ENCODE results near the gene RGS2. TPM values are rescaled to one million over a fixed set of nuclear protein-coding genes. Genes with fewer than 3 reads are reported as not detected.
A peak's percentile ranks its signal among the peaks of the same experiment; 100 is the strongest.

Gene RGS2
- polyA plus RNA-seq, 1 donor from 2014 or later = 189 TPM

GRCh38 chr1:192812420-192813209 lies 3.8 kb downstream of the RGS2 start:
- no peak for TF ChIP-seq MXI1 (conservative IDR thresholded peaks at IDR 0.05; ENCODE audit: poor library complexity, severe bottlenecking)
- TF ChIP-seq, protein P1, sequence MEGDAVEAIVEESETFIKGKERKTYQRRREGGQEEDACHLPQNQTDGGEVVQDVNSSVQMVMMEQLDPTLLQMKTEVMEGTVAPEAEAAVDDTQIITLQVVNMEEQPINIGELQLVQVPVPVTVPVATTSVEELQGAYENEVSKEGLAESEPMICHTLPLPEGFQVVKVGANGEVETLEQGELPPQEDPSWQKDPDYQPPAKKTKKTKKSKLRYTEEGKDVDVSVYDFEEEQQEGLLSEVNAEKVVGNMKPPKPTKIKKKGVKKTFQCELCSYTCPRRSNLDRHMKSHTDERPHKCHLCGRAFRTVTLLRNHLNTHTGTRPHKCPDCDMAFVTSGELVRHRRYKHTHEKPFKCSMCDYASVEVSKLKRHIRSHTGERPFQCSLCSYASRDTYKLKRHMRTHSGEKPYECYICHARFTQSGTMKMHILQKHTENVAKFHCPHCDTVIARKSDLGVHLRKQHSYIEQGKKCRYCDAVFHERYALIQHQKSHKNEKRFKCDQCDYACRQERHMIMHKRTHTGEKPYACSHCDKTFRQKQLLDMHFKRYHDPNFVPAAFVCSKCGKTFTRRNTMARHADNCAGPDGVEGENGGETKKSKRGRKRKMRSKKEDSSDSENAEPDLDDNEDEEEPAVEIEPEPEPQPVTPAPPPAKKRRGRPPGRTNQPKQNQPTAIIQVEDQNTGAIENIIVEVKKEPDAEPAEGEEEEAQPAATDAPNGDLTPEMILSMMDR (IDR thresholded peaks at IDR 0.05; ENCODE audit: poor library complexity, severe bottlenecking) = no peak
- TF ChIP-seq SMC3 (conservative IDR thresholded peaks at IDR 0.05; ENCODE audit: poor library complexity) = no peak
- no peak for TF ChIP-seq EZH2 (IDR thresholded peaks at IDR 0.05; ENCODE audit: borderline replicate concordance, insufficient read depth, low read length, poor library complexity, severe bottlenecking)
- no peak for TF ChIP-seq RAD21 (conservative IDR thresholded peaks at IDR 0.05)
- no peak for TF ChIP-seq EP300 (conservative IDR thresholded peaks at IDR 0.05; ENCODE audit: poor library complexity, severe bottlenecking)
- TF ChIP-seq POLR2AphosphoS5 (IDR thresholded peaks at IDR 0.05) = no peak
- peak overlapping the region; percentile 14 for H3K27ac ChIP-seq (ENCODE audit: low read length)
- H3K9ac ChIP-seq (ENCODE audit: low read length) = no peak overlapping the region
- H3K36me3 ChIP-seq (ENCODE audit: insufficient read depth, low read length) = peaks cover 11% of the 10 kb centered on the region
- peaks cover 32% of the 10 kb centered on the region for H3K79me2 ChIP-seq (replicated peaks; ENCODE audit: insufficient read depth, low read length)
- H2AFZ ChIP-seq (ENCODE audit: low read depth, low read length) = no peak overlapping the region
- no peak overlapping the region for H3K4me2 ChIP-seq (ENCODE audit: low read length)
- H3K4me3 ChIP-seq (ENCODE audit: low read length) = peak overlapping the region; percentile 79
- H4K20me1 ChIP-seq (ENCODE audit: insufficient read depth) = no peaks in the 10 kb centered on the region
- no peaks in the 10 kb centered on the region for H3K9me3 ChIP-seq (ENCODE audit: low read length)
- no peaks in the 10 kb centered on the region for H3F3A ChIP-seq (ENCODE audit: insufficient read depth, low read length, poor library complexity, severe bottlenecking)
- H3K27me3 ChIP-seq (ENCODE audit: insufficient read depth, low read depth, low read length) = no peaks in the 10 kb centered on the region
- H3K9me2 ChIP-seq (ENCODE audit: insufficient read depth, low read length) = no peaks in the 10 kb centered on the region

DNA sequence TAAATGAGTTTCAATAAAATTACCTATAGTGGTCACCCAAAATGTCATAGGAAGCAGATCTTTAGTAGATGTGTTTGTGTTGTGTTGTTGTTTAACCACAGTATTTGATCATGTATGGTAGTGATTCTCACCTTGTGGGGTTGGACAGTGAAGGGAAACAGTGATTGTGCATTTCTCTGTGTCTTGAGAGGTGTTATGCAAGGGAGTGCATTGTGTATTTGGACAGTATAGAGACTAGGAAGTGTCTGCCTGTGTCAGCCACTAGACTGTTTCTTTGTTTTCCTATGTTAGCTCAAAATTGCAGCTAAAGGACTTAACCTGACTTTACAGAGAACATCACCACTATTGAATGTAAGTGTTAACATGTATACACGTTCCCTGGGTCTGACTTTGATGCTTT lies 6.0 kb downstream of the RGS2 start:
- H3K4me2 ChIP-seq (ENCODE audit: low read length) = no peak overlapping the region
- H4K20me1 ChIP-seq (ENCODE audit: insufficient read depth) = no peaks in the 10 kb centered on the region
- H3K4me3 ChIP-seq (ENCODE audit: low read length) = no peak overlapping the region
- H3K36me3 ChIP-seq (ENCODE audit: insufficient read depth, low read length) = peaks cover 11% of the 10 kb centered on the region
- no peaks in the 10 kb centered on the region for H3K9me3 ChIP-seq (ENCODE audit: low read length)
- no peaks in the 10 kb centered on the region for H3F3A ChIP-seq (ENCODE audit: insufficient read depth, low read length, poor library complexity, severe bottlenecking)
- no peak overlapping the region for H3K9ac ChIP-seq (ENCODE audit: low read length)
- H3K9me2 ChIP-seq (ENCODE audit: insufficient read depth, low read length) = no peaks in the 10 kb centered on the region
- H2AFZ ChIP-seq (ENCODE audit: low read depth, low read length) = no peak overlapping the region
- TF ChIP-seq, protein P2, sequence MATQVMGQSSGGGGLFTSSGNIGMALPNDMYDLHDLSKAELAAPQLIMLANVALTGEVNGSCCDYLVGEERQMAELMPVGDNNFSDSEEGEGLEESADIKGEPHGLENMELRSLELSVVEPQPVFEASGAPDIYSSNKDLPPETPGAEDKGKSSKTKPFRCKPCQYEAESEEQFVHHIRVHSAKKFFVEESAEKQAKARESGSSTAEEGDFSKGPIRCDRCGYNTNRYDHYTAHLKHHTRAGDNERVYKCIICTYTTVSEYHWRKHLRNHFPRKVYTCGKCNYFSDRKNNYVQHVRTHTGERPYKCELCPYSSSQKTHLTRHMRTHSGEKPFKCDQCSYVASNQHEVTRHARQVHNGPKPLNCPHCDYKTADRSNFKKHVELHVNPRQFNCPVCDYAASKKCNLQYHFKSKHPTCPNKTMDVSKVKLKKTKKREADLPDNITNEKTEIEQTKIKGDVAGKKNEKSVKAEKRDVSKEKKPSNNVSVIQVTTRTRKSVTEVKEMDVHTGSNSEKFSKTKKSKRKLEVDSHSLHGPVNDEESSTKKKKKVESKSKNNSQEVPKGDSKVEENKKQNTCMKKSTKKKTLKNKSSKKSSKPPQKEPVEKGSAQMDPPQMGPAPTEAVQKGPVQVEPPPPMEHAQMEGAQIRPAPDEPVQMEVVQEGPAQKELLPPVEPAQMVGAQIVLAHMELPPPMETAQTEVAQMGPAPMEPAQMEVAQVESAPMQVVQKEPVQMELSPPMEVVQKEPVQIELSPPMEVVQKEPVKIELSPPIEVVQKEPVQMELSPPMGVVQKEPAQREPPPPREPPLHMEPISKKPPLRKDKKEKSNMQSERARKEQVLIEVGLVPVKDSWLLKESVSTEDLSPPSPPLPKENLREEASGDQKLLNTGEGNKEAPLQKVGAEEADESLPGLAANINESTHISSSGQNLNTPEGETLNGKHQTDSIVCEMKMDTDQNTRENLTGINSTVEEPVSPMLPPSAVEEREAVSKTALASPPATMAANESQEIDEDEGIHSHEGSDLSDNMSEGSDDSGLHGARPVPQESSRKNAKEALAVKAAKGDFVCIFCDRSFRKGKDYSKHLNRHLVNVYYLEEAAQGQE (IDR thresholded peaks at IDR 0.05; ENCODE audit: borderline replicate concordance) = no peak
- TF ChIP-seq SMC3 (conservative IDR thresholded peaks at IDR 0.05; ENCODE audit: poor library complexity) (no peak), TAF1 (IDR thresholded peaks at IDR 0.05; ENCODE audit: low read depth) (no peak), POLR2AphosphoS5 (IDR thresholded peaks at IDR 0.05) (no peak), EZH2 (IDR thresholded peaks at IDR 0.05; ENCODE audit: borderline replicate concordance, insufficient read depth, low read length, poor library complexity, severe bottlenecking) (no peak), RAD21 (conservative IDR thresholded peaks at IDR 0.05) (no peak), EP300 (conservative IDR thresholded peaks at IDR 0.05; ENCODE audit: poor library complexity, severe bottlenecking) (no peak), MXI1 (conservative IDR thresholded peaks at IDR 0.05; ENCODE audit: poor library complexity, severe bottlenecking) (no peak)
- TF ChIP-seq, protein P1 (IDR thresholded peaks at IDR 0.05; ENCODE audit: poor library complexity, severe bottlenecking) = no peak
- peaks cover 23% of the 10 kb centered on the region for H3K79me2 ChIP-seq (replicated peaks; ENCODE audit: insufficient read depth, low read length)
- H3K27ac ChIP-seq (ENCODE audit: low read length) = no peak overlapping the region
- H3K27me3 ChIP-seq (ENCODE audit: insufficient read depth, low read depth, low read length) = no peaks in the 10 kb centered on the region

All from neural cell (in vitro differentiated cells).